Epithelial cell of esophagus (primary cell): ENCODE measurements around the gene COP1.
A peak's percentile ranks its signal among the peaks of the same experiment; 100 is the strongest.

ENCODE experiments used
- DNase-seq: peaks from one replicate; pipeline ENCODE4 v3.0.0; 2010; ENCODE audit warnings: low read depth
- H3K4me3 ChIP-seq: 2 replicates; pipeline ENCODE4 v1.5.1; 2011; ENCODE audit warnings: mild to moderate bottlenecking, low read length, control low read depth
- TF ChIP-seq, protein P1 (sequence below): IDR thresholded peaks from 2 replicates; pipeline ENCODE4 v1.5.1; 2011; ENCODE audit warnings: low read depth, mild to moderate bottlenecking, low read length, control low read depth, inconsistent platforms; ENCODE audit not compliant: insufficient read depth; ENCODE audit errors: missing control alignments

Gene COP1

DNA sequence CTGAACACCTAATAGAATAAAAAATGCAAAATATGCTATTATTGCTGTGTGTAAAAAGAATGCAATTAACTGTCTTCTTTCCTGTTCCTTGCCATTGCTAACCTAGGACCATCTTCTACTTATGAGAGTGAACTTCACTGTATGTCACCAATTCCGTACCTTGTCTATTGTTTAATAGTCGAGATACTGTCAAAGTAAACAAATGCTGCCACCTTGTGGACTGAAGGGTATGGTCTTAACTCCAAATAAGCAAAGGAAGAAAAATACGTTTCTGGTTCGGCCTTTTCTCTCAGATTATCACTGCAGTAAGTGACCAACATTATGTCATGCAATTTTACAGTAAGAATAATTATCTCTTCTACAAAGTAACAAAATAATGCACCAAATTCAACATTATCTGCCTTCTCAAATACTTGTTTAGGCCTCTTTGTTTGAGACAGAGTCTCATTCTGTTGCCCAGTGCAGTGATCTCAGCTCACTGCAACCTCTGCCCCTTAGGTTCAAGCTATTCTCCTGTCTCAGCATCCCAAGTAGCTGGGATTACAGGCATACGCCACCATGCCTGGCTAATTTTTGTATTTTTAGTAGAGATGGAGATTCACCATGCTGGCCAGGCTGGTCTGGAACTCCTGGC lies 133.4 kb downstream of the COP1 start:
- DNase-seq, result peak; percentile 76
- H3K4me3 ChIP-seq, result no peak overlapping the region
- TF ChIP-seq, protein P1, sequence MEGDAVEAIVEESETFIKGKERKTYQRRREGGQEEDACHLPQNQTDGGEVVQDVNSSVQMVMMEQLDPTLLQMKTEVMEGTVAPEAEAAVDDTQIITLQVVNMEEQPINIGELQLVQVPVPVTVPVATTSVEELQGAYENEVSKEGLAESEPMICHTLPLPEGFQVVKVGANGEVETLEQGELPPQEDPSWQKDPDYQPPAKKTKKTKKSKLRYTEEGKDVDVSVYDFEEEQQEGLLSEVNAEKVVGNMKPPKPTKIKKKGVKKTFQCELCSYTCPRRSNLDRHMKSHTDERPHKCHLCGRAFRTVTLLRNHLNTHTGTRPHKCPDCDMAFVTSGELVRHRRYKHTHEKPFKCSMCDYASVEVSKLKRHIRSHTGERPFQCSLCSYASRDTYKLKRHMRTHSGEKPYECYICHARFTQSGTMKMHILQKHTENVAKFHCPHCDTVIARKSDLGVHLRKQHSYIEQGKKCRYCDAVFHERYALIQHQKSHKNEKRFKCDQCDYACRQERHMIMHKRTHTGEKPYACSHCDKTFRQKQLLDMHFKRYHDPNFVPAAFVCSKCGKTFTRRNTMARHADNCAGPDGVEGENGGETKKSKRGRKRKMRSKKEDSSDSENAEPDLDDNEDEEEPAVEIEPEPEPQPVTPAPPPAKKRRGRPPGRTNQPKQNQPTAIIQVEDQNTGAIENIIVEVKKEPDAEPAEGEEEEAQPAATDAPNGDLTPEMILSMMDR, result peak; percentile 70

DNA sequence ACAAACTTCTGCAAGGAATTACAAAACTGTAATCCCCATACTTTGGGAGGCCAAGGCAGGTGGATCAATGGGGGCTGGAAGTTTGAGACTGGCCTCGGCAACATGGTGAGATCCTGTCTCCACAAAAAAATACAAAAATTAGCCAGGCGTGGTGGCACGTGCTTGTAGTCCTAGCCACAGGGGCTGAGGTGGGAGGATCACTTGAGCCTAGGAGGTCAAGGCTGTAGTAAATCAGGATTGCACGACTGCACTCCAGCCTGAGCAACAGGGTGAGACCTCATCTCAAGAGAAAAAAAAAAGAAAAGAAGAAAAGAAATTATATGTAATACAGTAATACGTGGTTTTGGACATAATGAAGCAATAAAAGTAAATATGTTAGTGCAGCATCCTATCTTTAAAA lies 138.2 kb downstream of the COP1 start:
- no peak overlapping the region for H3K4me3 ChIP-seq
- DNase-seq, result no peak
- TF ChIP-seq, protein P1, result no peak

DNA sequence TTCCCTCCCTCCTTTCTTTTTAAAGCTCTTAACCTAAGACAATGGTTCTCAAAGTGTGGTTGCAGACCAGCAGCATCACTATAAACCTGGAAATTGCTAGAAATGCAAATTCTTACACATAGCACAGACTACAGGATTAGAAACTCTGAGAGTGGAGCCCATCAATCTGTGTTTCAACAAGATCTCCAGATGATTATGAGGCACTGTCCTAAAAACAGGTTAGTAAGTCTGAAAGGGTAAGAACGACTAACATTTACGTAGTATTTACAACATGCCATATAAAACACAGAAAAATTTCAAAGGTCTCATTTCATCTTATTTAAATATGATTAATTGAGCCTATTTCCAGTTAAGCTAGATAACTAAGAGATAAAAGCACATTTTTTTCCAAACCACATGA lies 138.8 kb downstream of the COP1 start:
- no peak overlapping the region for H3K4me3 ChIP-seq
- TF ChIP-seq, protein P1, result no peak
- no peak for DNase-seq

DNA sequence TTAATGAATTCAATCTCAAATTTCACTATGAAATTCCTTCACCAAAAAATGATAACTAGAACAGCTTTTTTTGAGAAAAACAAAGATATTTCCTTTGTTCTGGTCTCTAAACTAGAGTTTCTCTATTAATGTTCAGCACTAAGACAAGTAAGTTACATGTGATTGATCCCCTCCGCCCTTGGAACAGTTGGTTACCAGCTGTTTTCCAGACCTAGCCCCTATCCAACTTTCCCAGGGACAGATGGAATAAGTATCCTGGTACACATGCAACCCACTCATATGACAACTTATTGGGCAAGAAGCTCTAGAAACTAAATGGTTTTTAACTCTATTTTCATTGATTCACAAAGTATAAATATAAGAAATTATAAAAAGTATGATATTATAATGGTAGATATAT lies 140.4 kb downstream of the COP1 start:
- TF ChIP-seq, protein P1, result no peak
- no peak overlapping the region for H3K4me3 ChIP-seq
- no peak for DNase-seq

DNA sequence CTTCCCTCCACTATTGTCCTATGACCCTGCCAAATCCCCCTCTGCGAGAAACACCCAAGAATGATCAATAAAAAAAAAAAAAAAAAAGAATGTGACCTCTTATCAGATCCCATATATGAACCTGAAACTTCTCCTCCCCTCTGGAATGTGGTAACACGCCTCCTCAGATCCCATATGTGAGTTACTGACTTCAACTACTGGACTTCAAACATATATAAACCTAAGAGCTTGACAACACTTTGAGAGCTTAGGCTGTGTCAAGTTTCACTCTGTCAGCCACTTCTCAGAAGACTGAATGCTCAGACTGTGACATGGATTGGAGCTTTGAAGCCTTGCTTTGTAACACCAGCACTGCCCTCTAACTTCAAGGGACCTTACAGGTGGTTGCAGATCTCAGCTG lies 148.4 kb downstream of the COP1 start:
- peak; percentile 8 for DNase-seq
- no peak overlapping the region for H3K4me3 ChIP-seq
- TF ChIP-seq, protein P1, result no peak

DNA sequence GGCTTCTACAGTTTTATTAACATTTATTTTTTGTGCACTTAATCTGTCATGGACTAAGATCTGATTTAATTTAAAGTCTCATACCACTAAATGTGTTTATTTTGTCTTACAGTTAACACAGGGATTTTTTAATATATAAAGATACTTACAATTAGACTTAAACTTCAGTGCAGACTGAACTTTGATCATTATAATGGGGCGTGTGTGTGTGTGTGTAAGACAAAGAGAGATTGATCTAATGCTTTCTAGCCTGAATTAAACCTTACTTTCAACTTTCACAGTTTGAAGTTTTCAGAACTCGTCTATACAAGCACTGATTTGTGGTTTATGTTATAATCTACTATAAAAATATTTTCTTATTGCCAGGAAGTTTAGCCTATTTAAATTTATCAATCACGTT lies 150.8 kb downstream of the COP1 start:
- H3K4me3 ChIP-seq, result no peak overlapping the region
- TF ChIP-seq, protein P1, result no peak
- no peak for DNase-seq

DNA sequence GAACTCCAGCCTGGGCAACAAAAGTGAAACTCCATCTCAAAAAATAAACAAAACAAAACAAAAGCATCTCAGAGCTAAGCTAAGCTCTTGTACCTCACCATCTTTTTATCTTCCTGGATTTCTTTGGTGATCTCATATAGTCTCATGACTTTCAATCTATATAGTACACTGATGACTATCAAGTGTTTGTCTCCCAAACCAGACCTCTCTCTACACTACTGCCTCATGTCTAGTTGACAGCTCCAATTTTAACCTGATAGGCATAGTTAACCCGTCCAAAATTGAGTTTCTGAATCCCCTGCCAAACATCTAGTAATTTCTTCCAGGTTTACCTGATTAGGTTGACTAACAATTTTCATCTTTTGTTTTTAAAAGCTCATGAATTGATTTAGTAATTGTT lies 151.7 kb downstream of the COP1 start:
- no peak for DNase-seq
- TF ChIP-seq, protein P1, result no peak
- H3K4me3 ChIP-seq, result no peak overlapping the region
